Subcutaneous abdominal adipose tissue (tissue), 5 donors: ENCODE measurements around the gene TAC3.
"Not testable (repeated sequence)": the region's sequence is repeated elsewhere in the genome, so short reads cannot be mapped to it uniquely, and the experiment has no call there.

Experiments
- H3K27ac ChIP-seq: one replicate; pipeline ENCODE4 v1.7.0; 2013; ENCODE audit warnings: low read depth, mild to moderate bottlenecking, inconsistent platforms, low read length, moderate library complexity
- H3K27me3 ChIP-seq, 5 donors: one replicate each; pipeline ENCODE4 v1.7.0; 2013; ENCODE audit warnings: low read length in 5 of 5, inconsistent platforms in 1 of 5; ENCODE audit not compliant: control insufficient read depth in 5 of 5, insufficient read depth in 4 of 5
- H3K36me3 ChIP-seq, 5 donors: one replicate each; pipeline ENCODE4 v1.7.0; 2013; ENCODE audit warnings: low read length in 5 of 5; ENCODE audit not compliant: control insufficient read depth in 5 of 5, insufficient read depth in 5 of 5
- H3K4me1 ChIP-seq, 5 donors: one replicate each; pipeline ENCODE4 v1.7.0; 2013; ENCODE audit warnings: low read length in 5 of 5, mild to moderate bottlenecking in 3 of 5, moderate library complexity in 1 of 5; ENCODE audit not compliant: control insufficient read depth in 5 of 5, insufficient read depth in 5 of 5
- H3K4me3 ChIP-seq, 5 donors: one replicate each; pipeline ENCODE4 v1.7.0; 2013; ENCODE audit warnings: low read length in 5 of 5, low read depth in 1 of 5
- H3K9ac ChIP-seq, 5 donors: one replicate each; pipeline ENCODE4 v1.7.0; 2013; ENCODE audit warnings: low read length in 5 of 5, mild to moderate bottlenecking in 4 of 5, moderate library complexity in 3 of 5
- H3K9me3 ChIP-seq, 5 donors: one replicate each; pipeline ENCODE4 v1.7.0; 2013; ENCODE audit warnings: low read length in 5 of 5; ENCODE audit not compliant: control insufficient read depth in 5 of 5
- donor health status: healthy.
- donor health status: healthy.
- donor health status: healthy.
- donor health status: healthy.
- donor health status: healthy.

The TAC3 gene

GRCh38 chr12:56978397-56979138 lies 37.8 kb downstream of the TAC3 start:
- Histone ChIP-seq H3K27me3 (no peaks in the 10 kb centered on the region), H3K4me1 (no peaks in the 10 kb centered on the region), H3K4me3 (no peak overlapping the region), H3K27ac (no peak overlapping the region), H3K9me3 (no peaks in the 10 kb centered on the region), H3K36me3 (peaks cover 0 to 2% (median 0%) of the 10 kb centered on the region in 5 donors), H3K9ac (no peak overlapping the region)

DNA sequence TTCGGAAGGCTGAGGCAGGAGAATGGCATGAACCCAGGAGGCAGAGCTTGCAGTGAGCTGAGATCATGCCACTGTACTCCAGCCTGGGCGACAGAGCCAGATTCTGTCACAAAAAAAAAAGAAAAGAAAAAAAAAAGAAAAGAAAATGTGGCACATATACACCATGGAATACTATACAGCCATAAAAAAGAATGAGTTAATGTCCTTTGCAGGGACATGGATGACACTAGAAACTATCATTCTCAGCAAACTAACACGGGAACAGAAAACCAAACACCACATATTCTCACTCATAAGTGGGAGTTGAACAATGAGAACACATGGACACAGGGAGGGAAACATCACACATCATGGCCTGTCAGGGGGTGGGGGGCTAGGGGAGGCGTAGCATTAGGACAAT lies 39.0 kb downstream of the TAC3 start:
- H3K27ac ChIP-seq, H3K4me1 ChIP-seq, H3K9me3 ChIP-seq, H3K27me3 ChIP-seq, H3K9ac ChIP-seq, H3K36me3 ChIP-seq, H3K4me3 ChIP-seq: not testable (repeated sequence)

- H3K4me3 ChIP-seq, H3K9ac ChIP-seq, H3K27me3 ChIP-seq, H3K27ac ChIP-seq, H3K9me3 ChIP-seq, H3K4me1 ChIP-seq, H3K36me3 ChIP-seq: not testable (repeated sequence)
Measured at GRCh38 chr12:56974224-56974623, 42.1 kb downstream of the TAC3 start.

GRCh38 chr12:56968910-56969309 lies 47.4 kb downstream of the TAC3 start:
- not testable (repeated sequence) for H3K9me3 ChIP-seq, H3K9ac ChIP-seq, H3K4me1 ChIP-seq, H3K27me3 ChIP-seq, H3K27ac ChIP-seq, H3K4me3 ChIP-seq, H3K36me3 ChIP-seq

DNA sequence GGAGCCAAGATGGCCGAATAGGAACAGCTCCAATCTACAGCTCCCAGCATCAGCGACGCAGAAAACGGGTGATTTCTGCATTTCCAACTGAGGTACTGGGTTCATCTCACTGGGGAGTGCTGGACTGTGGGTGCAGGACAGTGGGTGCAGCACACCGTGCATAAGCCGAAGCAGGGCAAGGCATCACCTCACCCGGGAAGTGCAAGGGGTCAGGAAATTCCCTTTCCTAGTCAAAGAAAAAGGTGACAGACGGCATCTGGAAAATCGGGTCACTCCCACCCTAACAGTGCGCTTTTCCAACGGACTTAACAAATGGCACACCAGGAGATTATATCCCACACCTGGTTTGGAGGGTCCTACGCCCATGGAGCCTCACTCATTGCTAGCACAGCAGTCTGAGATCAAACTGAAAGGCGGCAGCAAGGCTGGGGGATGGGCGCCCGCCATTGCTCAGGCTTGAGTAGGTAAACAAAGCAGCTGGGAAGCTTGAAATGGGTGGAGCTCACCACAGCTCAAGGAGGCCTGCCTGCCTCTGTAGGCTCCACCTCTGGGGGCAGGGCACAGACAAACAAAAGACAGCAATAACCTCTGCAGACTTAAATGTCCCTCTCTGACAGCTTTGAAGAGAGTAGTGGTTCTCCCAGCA lies 50.2 kb downstream of the TAC3 start:
- not testable (repeated sequence) for H3K4me1 ChIP-seq, H3K27ac ChIP-seq, H3K36me3 ChIP-seq, H3K9me3 ChIP-seq, H3K9ac ChIP-seq, H3K4me3 ChIP-seq, H3K27me3 ChIP-seq

GRCh38 chr12:56965124-56965523 lies 51.2 kb downstream of the TAC3 start:
- not testable (repeated sequence) for H3K9ac ChIP-seq, H3K27me3 ChIP-seq, H3K36me3 ChIP-seq, H3K4me3 ChIP-seq, H3K9me3 ChIP-seq, H3K4me1 ChIP-seq, H3K27ac ChIP-seq

DNA sequence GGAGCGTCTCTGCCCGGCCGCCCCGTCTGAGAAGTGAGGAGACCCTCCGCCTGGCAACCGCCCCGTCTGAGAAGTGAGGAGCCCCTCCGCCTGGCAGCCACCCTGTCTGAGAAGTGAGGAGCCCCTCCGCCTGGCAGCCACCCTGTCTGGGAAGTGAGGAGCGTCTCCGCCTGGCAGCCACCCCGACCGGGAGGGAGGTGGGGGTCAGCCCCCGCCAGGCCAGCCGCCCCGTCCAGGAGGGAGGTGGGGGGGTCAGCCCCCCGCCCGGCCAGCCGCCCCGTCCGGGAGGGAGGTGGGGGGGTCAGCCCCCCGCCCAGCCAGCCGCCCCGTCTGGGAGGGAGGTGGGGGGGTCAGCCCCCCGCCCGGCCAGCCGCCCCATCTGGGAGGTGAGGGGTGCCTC lies 52.8 kb downstream of the TAC3 start:
- not testable (repeated sequence) for H3K27ac ChIP-seq, H3K36me3 ChIP-seq, H3K9ac ChIP-seq, H3K27me3 ChIP-seq, H3K4me1 ChIP-seq, H3K4me3 ChIP-seq, H3K9me3 ChIP-seq

- H3K9me3 ChIP-seq, result peaks cover 0 to 11% (median 9%) of the 10 kb centered on the region in 5 donors
- not testable (repeated sequence) for H3K27ac ChIP-seq, H3K27me3 ChIP-seq, H3K9ac ChIP-seq, H3K36me3 ChIP-seq, H3K4me3 ChIP-seq, H3K4me1 ChIP-seq
Measured at GRCh38 chr12:56962247-56962646, 54.1 kb downstream of the TAC3 start.
